Epithelial cell of proximal tubule (primary cell): ENCODE results near the gene CRYAB. TPM values are rescaled to one million over a fixed set of nuclear protein-coding genes. Genes with fewer than 3 reads are reported as not detected.

Experiments used
- DNase-seq: peaks from one replicate; pipeline ENCODE4 v3.0.0-alpha.2; 2011; ENCODE audit warnings: low read depth
- H3K4me3 ChIP-seq: 2 replicates; pipeline ENCODE4 v1.5.1; 2011; ENCODE audit warnings: low read depth, mild to moderate bottlenecking, low read length
- CTCF ChIP-seq: conservative IDR thresholded peaks from 2 replicates; pipeline ENCODE4 v1.5.1; 2012; ENCODE audit warnings: low read depth, mild to moderate bottlenecking, low read length
- total RNA-seq: library from RNA; depleted of rRNA; stranded (reverse); fragments of >200 nt; gene quantifications from 2 replicates; pipeline ENCODE4 v1.2.3, GENCODE V29; 2015

Gene CRYAB
- total RNA-seq, 1 donor from 2014 or later = 25.8 TPM

- peak overlapping the region; percentile 35 for H3K4me3 ChIP-seq
- no peak for TF ChIP-seq CTCF
- DNase-seq = no peak
These were observed 12.4 kb upstream of the CRYAB start for GRCh38 chr11:111923951-111924350.

- no peak for TF ChIP-seq CTCF
- DNase-seq = no peak
- peak overlapping the region; percentile 35 for H3K4me3 ChIP-seq
These were observed 11.8 kb upstream of the CRYAB start for GRCh38 chr11:111923351-111923788.

- peak overlapping the region; percentile 35 for H3K4me3 ChIP-seq
- no peak for DNase-seq
- no peak for TF ChIP-seq CTCF
These were observed 11.2 kb upstream of the CRYAB start for GRCh38 chr11:111922803-111923202.

- H3K4me3 ChIP-seq = no peak overlapping the region
- no peak for TF ChIP-seq CTCF
- no peak for DNase-seq
These were observed 10.1 kb upstream of the CRYAB start for GRCh38 chr11:111921541-111922230.

GRCh38 chr11:111920908-111921307 lies 9.3 kb upstream of the CRYAB start:
- no peak for TF ChIP-seq CTCF
- DNase-seq = no peak
- H3K4me3 ChIP-seq = no peak overlapping the region

- peak; percentile 8 for TF ChIP-seq CTCF
- peak within 1 kb of the TSS; percentile 66 for H3K4me3 ChIP-seq
- DNase-seq = no peak
These were observed 7.1 kb upstream of the CRYAB start, which contains the start of gene C11orf52 for GRCh38 chr11:111918390-111919256. Gene C11orf52, plus strand, starts transcription at chr11:111918913. Its CDS starts 60 bp downstream, at chr11:111918973.

GRCh38 chr11:111917788-111918187 lies 6.2 kb upstream of the CRYAB start:
- no peak overlapping the region for H3K4me3 ChIP-seq
- DNase-seq = no peak
- TF ChIP-seq CTCF = no peak
